DMS79 (cell line): ENCODE data around the gene PRR15L.
"Not testable (repeated sequence)": the region's sequence is repeated elsewhere in the genome, so short reads cannot be mapped to it uniquely, and the experiment has no call there.

Experiments
- DNase-seq: peaks from one replicate; lab custom pipeline; 2025; lab: John Stamatoyannopoulos, UW

The PRR15L gene

DNA sequence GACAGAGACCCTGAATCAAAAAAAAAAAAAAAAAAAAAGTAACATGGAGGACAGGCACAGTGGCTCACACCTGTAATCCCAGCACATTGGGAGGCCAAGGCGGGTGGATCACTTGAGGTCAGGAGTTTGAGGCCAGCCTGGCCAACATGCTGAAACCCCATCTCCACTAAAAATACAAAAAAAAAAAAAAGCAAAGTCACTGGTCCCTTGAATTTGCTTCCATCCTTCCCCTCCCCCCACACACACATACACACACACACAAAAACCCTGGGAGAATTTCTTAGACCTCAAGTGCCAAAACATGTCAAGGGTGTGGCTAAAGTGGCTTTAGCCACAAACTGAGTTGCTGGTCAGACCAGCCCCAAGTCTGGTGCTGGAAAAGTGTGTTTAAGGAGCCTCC lies 30.8 kb upstream of the PRR15L start:
- DNase-seq, result not testable (repeated sequence)

DNA sequence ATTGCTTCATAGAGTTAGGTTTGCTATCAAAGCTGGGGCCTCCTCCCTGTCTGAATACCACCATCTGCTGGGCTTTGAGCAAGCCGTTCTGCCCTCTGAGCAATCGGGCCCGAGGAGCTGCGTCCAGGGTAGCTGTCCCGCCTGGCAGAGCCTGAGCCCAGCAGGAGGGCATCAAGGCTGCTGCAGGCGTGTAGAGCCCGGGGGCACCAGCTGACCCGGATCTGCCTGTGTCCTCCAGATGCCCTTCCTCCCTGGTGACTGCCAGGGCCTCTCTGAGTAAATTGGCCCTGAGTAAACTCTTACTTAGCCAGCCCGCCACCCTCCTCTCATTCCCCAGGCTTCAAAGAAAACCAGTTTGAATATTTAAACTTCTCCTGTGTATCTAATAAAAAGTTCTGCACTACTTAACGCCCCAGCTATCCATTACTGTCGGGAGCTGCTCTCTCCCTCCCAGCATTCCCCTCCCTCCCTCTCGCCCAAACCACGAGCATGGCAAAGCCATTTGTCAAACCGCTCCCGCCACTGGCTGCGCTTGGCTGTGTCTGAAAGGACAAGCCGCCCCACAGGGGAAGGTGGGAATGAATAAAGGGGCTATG lies 29.7 kb upstream of the PRR15L start:
- DNase-seq, result peak; percentile 37

DNA sequence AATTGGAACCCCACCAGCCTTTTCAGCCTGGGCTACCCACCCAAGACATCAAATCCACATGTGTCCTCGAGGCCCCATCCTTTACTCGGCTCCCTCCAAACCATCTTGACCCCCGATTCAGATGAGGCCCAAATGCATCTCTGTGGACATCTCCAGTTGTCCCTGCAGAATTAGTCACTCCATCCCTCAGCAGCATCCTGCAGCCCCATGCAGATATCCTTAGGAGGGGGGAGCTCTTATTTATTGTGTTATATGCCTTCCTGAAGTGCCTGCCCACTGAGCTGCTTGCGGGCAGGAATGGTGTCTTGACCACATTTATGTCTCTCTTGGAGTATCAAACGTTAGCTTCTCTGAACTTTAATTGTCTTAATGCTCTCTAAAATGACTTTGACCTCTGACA lies 28.8 kb upstream of the PRR15L start:
- no peak for DNase-seq

DNA sequence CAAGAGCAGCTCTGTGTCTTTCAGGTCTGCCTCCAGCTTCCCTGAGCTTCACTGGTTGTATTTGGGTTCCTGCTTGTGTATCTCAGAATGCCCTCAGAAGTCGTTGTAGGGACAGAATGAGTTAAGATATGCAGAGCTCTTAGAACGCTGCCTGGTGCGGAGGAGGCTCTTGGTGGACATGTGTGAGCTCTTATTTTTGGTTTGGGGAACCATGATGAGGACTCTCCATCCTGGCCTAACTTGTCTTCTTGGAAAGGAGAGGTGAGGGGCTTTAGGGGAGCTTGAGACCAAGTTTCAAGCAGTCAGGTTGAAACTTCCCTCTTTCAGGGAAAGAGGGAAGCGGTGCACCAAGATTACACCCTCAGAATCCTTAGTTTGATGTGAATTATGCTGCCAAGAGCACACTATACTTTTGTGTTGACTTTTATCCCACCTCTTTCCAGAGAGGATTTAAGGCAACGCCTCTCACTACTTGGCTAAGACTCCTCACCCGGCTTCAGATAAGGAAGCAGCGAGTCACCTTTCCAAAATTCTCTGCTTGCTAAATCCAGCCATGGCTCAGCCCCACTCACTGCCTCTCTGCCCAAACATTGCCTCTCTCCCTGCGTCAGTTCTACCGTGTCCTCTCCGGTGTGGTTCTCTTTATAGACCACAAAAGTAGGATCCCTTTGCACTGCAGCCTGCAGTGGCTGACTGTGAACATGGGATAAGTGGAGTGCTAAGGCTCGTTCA lies 26.0 kb upstream of the PRR15L start:
- DNase-seq, result no peak

DNA sequence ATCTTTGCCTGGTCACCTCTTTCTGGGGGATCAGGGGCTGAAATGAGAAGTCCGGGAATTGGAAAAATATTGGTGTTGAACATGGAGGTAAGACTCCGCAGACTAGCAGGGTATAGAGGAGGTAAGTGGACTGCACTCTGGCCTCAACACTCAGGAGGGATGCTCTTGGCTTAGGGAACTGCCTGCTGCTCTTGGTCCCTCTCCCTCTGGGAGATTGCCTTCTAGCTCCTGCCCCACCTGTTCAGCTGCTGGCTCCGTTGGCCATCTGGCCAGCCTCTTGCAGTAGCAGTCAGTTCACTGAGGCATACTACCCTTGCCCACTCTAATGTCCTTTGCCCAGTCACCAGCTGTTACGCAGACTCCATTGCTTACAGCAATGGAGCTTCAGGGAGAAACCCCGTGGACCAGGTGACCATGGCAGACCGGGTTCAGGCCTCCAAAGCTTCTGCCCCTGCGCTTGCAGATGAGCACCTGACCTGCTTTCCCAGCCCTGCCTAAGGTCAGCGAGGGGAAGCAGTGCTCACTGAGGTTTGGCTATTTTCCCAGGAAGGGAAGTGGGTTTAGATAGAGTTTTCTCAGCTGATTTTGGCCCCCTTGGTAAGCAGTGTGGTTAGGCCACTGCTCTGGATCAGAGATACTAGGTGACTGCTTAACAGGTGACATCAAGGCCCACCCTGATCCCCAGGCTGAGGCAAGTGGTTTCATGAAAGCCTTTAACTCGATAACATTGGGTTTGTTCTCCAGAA lies 25.1 kb upstream of the PRR15L start:
- DNase-seq, result no peak

DNA sequence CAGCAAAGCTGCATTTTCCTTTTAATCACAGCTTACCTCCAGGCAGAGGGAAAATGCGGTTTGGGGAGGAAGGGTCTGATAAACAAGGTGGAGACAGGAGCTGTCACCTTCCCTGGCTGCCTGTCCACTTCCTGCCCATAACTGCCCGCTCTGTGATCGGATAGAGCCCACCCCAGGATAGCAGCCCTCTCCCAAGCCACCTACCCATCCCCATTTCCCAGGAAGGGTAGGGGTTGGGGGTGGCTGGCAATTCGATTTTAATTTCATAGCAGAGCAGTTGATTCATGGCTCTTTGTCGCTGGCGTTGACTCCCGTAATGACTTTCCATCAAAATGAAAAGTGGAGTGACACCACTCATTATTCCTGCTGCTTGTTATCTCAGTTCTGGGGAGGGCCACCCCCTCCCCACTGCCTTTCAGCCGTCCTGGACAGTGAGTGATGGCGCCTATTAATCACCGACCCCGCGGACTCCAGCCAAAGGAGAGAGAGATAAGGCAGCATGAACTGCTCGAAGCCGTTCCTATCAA lies 24.5 kb upstream of the PRR15L start:
- no peak for DNase-seq

DNA sequence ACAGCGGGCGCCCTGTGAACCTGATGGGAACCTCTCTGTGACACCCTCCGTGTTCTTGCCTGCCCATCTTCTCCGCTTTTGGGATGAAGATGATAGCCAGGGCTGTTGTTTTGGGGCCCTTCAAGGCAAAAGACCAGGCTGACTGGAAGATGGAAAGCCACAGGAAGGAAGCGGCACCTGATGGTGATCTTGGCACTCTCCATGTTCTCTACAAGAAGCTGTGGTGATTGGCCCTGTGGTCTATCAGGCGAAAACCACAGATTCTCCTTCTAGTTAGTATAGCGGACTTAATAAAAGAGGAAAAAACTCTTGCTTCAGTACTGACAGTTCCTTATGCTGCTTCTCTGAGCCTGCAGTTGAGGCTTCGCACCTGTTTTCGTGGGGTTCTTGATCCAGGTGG lies 23.8 kb upstream of the PRR15L start:
- no peak for DNase-seq

DNA sequence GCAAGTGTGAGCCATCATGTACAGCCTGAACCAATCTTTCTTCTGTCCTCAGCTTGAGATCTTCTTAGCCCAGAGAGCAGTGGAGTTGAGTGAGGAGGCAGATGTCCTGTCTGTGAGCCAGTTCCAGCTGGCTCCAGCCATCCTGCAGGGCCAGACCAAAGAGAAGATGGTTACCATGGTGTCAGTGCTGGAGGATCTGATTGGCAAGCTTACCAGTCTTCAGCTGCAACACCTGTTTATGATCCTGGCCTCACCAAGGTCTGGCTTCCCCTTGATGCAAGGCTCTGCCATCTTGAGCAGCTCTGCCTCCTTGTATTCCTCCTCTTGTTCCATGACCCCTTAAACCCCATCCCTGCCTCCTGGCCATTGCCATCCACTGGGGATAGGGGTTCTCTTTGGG lies 22.9 kb upstream of the PRR15L start:
- no peak for DNase-seq

DNA sequence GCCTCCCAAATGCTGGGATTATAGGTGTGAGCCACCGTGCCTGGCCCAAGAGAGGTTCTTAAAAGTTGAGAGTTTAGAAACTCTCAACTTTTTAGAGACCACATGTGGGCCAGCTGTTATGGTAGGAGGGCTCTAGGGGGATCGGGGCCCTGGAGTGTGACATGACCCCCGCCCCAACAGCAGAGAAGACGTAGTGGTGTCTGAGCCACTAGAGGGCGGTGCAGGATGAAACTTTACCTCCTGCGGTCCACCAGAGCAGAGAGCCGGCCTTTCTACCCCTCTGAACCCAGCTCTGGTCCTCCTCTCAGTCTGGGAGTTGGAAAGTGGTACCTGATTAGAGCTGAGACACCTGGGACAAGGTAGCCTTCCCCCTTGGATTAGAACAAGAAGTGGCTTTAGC lies 20.6 kb upstream of the PRR15L start:
- no peak for DNase-seq

DNA sequence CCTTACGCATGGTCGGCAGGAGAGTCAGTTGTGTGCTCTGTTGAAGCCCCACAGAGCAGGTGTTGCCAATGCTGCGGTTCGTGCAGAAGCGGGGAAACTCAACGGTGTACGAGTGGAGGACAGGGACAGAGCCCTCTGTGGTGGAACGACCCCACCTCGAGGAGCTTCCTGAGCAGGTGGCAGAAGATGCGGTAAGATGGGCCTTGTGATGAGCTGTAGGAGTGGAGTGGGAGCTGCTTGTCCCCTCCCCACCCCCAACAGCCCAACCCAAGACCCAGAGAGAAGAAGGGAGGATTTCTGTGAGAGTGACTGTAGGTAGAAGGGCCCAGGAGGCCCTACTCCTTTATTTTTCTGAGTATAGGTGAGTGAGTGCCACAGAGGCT lies 18.1 kb upstream of the PRR15L start:
- no peak for DNase-seq

DNA sequence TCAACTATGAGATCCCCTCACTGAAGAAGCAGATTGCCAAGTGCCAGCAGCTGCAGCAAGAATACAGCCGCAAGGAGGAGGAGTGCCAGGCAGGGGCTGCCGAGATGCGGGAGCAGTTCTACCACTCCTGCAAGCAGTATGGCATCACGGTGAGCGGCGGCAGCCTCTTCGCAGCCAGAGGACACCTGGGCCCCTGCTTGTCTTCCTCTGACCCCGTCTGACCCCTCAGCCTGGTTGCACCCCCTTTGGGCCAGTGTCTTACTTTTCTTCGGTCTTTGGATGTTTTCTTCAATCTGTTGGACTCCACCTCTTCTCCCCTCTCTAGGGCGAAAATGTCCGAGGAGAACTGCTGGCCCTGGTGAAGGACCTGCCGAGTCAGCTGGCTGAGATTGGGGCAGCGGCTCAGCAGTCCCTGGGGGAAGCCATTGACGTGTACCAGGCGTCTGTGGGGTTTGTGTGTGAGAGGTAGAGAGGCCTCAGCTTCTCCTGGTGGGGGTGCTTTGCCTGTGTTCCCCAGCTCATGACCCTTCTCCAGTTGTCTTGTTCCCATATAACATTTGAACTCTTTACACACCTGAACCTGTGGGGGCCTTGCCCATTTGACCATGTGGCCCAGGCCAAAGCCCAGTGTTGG lies 17.6 kb upstream of the PRR15L start:
- no peak for DNase-seq

DNA sequence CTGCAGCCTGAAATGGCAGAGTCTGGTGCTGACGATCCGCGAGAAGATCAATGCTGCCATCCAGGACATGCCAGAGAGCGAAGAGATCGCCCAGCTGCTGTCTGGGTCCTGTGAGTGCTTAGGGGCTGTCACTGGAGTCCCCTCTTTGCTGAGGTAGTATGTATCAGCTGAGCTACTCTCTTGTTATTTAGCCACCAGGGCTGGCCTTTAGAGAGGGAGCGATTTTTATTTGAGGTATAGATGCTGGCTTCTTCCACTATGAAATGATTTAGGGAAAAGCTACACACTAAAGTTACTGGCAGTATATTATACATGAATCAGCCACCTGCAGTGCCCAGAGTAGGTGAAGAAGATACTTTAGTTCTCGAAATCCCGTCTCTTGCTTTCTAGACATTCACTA lies 15.9 kb upstream of the PRR15L start:
- no peak for DNase-seq

DNA sequence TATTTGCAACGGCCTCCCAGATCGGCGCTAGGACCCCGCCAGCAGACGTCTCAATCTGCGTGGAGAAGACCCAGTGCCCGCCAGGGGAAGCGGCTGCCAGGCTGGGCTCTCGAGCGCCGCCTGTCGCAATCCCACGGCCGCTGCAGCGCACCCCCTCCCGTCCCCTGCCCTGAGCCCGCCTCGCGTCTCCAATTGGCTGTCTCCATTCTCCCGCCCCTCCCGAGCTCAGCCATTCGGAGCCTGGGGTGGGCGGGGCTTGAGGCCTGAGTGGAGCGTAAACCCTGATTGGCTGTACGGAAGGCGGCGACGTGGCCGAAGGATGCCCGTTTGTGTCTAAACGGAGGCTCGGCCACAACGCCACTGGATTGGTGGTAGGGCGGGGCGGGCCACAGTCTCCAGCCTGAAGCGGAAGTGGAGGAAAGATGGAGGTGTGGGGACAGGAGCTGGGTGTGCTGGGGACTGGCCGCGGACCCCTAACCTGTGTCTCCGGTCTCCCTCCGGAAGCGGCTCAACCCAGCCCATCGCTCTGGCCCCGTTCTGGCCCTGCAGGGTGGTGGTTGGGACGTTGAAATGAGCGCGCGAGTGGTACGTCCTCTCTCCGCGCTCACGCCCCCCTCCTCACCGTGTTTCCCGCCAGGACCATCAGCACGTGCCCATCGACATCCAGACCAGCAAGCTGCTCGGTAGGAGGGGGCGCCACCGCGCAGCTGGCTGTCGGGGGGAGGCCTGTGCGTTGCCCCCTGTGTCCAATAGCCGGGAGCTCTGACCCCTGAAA lies 13.2 kb upstream of the PRR15L start, which contains the start of gene CDK5RAP3:
TSS of gene CDK5RAP3 (plus strand) at position 389 of the 775 bp plus-strand sequence. CDS start at position 423, 34 bp downstream.
- peak; percentile 98 for DNase-seq

DNA sequence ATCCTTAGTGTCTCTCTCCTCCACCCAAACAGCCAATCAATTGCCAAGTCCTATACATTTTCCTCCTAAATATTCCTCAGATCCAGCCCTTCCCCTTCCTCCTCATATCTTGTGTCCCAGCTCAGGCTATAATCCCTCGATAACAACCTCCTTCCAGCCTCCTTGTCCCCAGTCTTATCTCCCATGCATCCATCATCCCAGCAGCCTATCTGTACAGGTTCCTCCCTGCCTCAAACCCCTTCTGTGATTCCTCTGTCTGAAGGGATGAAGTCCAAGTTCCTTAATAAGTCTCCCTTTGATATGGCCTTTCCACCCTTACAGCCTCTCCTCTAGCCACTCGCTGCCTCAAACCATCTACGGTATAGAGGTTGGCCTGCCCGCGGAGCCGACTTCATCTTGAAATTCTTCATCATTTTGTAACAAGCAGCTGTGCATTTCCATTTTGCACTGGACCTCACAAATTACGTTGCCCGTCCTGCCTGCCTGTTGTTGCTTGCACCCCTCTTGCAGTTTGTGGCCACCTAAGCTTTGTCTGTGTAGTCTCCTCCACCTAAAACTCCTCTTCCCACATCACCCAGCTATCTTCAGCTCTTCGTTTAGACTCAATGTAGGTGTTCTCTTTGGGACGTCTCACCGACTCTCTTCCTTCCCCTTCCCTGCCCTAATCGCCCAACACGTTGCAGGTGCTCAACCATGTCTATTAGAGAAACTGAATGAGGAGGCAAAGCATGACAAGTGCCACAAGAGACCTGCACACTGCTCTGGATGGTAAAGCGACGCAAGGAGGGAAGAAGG lies 12.4 kb upstream of the PRR15L start:
- no peak for DNase-seq

DNA sequence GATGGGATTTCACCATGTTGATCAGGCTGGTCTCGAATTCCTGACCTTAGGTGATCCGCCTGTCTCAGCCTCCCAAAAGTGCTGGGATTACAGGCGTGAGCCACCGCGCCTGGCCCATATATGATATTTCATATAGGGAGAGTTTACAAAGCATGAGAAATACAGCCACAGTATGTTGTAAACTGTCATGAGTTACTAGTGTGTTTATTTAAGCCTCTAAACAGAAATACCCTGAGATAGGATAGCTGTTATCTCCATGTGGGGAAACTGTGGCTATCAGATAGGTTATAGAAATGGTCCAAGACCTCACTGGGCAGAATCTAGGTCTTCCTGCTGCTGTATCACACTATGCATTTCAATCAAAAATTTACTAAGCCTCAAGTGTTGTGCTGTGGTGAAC lies 11.2 kb upstream of the PRR15L start:
- DNase-seq, result no peak

DNA sequence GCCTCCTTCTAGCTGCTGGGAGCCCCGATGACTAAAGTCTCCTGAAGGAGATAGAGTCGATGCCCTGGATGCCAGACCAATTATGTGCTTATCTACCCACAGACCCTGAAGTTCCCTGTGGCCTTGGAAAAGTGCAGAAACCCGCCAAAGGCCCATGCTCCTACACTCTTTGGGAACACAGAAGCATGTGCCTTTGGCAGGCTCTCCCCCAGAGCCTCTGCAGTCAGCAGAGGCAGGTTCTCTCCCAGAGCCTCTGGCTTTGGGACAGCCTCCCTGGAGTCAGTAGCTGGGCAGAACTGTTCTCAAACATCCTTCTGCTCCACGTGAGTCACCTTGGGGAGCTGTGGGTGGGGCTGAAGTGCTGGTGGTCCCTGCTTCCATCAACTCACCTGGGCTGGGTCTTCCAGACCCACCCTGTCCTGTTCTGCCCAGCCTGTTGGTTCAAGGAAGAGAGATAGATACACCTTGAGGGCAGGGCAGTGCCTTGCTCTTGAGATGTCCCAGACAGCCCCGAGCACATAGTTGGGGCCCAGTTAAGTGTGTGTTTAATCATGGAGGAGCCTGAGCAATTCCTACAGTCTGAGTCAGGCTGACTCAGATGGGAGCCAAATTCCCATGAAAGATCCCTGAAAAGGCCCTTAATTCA lies 10.0 kb upstream of the PRR15L start:
- DNase-seq, result no peak

DNA sequence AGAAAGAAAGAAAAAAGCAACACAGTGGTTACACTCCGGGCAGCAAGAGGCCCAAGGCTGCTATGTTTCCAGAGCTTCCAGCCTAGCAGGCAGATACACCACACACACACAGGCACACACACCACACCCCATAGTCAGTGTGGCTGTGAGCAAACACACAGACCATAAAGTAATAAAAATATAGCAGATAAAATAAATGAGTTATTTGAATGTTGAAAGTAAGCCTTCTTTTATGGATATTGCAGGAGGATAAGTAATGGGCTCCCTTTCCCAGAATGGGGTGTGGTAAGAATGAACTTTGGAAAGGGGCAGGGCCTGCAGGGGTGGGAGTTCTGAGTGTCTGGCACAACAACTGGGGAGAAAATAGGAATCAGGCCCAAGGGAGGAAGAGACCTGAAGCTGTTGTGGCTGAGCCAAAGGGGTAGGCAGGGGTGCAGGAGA lies 8.4 kb upstream of the PRR15L start:
- DNase-seq, result no peak

DNA sequence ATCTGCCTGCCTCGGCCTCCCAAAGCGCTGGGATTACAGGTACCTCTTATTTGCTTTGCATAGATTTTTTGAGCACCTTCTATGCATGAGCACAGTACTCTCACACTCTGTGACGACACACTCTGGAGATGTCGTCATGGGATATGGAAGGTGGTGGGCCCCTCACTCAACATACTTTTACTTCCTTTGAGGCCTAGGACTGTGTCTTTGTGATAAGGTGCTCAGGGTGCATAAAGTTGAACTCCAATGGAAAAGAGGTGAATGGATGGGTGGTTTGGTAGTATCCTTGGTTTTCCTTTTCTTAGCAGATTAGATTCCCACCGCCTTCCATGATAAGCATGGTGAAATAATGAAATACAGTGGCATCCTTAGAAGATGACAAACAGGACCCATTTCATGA lies 7.2 kb upstream of the PRR15L start:
- no peak for DNase-seq

DNA sequence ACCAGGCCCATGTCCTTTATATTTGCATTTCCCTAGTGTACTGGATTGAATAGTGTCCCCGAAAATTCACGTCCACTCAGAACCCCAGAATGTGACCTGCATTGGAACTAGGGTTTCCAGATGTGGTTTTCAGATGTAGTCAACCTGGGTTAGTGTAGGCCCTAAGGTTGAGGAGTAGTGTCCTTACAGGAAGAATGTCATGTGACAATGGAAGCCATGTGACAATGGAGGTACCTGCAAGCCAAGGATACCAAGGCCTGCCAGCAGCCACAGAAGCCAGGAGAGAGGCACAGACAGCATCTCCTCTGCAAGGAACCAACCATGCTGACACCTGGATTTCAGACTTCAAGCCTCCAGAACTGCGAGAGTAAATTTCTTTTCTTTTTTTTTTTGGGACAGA lies 5.2 kb upstream of the PRR15L start:
- DNase-seq, result no peak

DNA sequence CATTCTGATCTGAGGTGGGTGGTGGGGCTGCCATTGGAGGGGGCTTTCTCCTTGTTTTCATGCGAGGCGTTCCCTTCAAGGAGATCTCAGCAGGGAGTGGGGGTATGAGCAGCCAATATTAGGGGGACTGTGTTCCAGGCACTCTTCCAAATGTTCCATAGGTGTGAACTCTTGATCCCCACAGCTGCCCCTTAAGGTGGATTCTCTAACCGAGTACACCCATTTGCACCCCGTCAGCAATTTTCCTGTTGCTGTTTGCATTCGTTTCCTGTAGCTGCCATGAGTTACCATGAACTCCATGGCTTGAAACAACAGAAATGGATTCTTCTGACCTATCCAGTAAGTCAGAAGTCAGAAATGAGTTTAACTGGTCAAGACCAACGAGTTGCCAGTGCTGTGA lies 3.7 kb upstream of the PRR15L start:
- no peak for DNase-seq
